Heart left ventricle (tissue), 13 donors: ENCODE results near the gene SCN8A.

Source experiments
- CTCF ChIP-seq, 12 donors: fragments of 200-600 bp; sonication (generic) in 4 of 12; IDR thresholded peaks; one replicate each; pipeline versions ENCODE4 v1.5.0 to v1.8.0; 2018 to 2022; ENCODE audit warnings: antibody characterized with exemption in 12 of 12, mild to moderate bottlenecking in 5 of 12
- POLR2A ChIP-seq, 2 donors: fragments of 450-650 bp; IDR thresholded peaks; one replicate each; pipeline ENCODE4 v1.6.1; 2017; ENCODE audit warnings: antibody characterized with exemption in 2 of 2, mild to moderate bottlenecking in 2 of 2, moderate library complexity in 2 of 2
- donor health status: ischemic (EF 13 %, LVEDD 7.1; RV severe dilation, severe dysfunction).
- donor health status: DM: no; HTN: yes; CAD: no.
- donor health status: DM: no; HTN: no; CAD: no.
- donor health status: ischemic (EF 25% LVEDD 6.9; RV normal size, moderate dysfunction).
- donor health status: ischemic (EF 25% LVEDD 5.7; RV mildly dilated, moderate dysfunction).
- donor health status: ischemic (EF 35%, LVEDD 5.7; RV mildly dilated, moderate dysfunction).
- donor health status: nonischemic (EF 11% LVEDD 7.7; RV severe dilation, severe dysfunction).
- donor health status: DM: yes; HTN: yes; CAD: no.
- donor health status: PGD.
- donor health status: ischemic (EF 29% LVEDD 5.4; RV normal size, mild dysfunction).
- donor health status: nonischemic (EF 23%, LVEDD 6.1; RV moderate dilation, normal function).

- TF ChIP-seq CTCF (IDR thresholded peaks at IDR 0.05), result no peak
- no peak for TF ChIP-seq POLR2A (IDR thresholded peaks at IDR 0.05)
Observed at GRCh38 chr12:51593021-51593420, 2.0 kb downstream of the SCN8A start.
